ENCODE results near the gene CHM.

DNA sequence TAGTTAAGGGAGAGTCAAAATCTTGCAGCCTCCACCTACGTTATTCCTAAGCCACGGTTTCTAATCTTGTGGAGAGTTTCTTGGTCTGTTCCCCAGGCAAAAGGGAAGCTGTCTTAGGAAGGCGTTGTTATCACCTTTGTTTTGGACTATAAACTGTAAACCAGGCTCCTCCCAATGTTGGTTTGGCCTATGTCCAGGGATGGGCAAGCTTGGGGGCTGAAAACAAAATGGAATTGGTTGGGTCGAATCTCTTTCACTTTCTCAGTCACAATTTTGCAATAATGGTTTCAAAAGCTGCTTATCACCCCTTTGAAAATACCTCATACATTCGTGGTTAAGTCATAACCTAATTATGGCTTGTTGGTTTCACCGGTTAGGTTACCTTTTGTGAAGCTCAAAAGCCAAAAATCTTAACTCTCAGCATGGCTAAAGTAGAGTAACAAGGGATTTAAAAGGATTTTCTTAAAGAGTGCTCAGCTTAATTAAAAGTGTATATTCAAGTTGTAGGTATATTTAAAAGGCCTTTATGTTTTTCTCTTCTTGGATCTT is 232.1 kb downstream of the CHM start:
- TF ChIP-seq ATF3 (IDR thresholded peaks at IDR 0.05; ENCODE audit: insufficient read depth, low read depth, low read length) (no peak), POLR2AphosphoS5 (IDR thresholded peaks at IDR 0.05; ENCODE audit: low read depth, low read length) (no peak), RAD21 (IDR thresholded peaks at IDR 0.05 in 1 of 2, conservative IDR thresholded peaks at IDR 0.05 in 1 of 2; ENCODE audit: low read depth in 2 of 2, low read length in 2 of 2) (no peak), POLR2A (IDR thresholded peaks at IDR 0.05; ENCODE audit: control extremely low read depth in 1 of 2, low read depth in 2 of 2, low read length in 2 of 2) (no peak), NRF1 (IDR thresholded peaks at IDR 0.05; ENCODE audit: low read depth, low read length) (no peak), SRF (IDR thresholded peaks at IDR 0.05; ENCODE audit: low read depth, low read length) (no peak), RBBP5 (IDR thresholded peaks at IDR 0.05; ENCODE audit: borderline replicate concordance, low read depth, low read length) (no peak), RNF2 (IDR thresholded peaks at IDR 0.05; ENCODE audit: borderline replicate concordance, low read depth, low read length, missing control alignments, poor library complexity, severe bottlenecking) (no peak), EZH2 (IDR thresholded peaks at IDR 0.05; ENCODE audit: low read depth, low read length, severe bottlenecking) (no peak), JUN (IDR thresholded peaks at IDR 0.05; ENCODE audit: low read depth, low read length) (no peak), CREB1 (IDR thresholded peaks at IDR 0.05) (no peak), EP300 (IDR thresholded peaks at IDR 0.05; ENCODE audit: borderline replicate concordance in 1 of 2, low read depth in 2 of 2, low read length in 2 of 2) (no peak)
- TF ChIP-seq, protein P1, sequence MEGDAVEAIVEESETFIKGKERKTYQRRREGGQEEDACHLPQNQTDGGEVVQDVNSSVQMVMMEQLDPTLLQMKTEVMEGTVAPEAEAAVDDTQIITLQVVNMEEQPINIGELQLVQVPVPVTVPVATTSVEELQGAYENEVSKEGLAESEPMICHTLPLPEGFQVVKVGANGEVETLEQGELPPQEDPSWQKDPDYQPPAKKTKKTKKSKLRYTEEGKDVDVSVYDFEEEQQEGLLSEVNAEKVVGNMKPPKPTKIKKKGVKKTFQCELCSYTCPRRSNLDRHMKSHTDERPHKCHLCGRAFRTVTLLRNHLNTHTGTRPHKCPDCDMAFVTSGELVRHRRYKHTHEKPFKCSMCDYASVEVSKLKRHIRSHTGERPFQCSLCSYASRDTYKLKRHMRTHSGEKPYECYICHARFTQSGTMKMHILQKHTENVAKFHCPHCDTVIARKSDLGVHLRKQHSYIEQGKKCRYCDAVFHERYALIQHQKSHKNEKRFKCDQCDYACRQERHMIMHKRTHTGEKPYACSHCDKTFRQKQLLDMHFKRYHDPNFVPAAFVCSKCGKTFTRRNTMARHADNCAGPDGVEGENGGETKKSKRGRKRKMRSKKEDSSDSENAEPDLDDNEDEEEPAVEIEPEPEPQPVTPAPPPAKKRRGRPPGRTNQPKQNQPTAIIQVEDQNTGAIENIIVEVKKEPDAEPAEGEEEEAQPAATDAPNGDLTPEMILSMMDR (IDR thresholded peaks at IDR 0.05; ENCODE audit: control extremely low read depth in 1 of 3, insufficient read depth in 1 of 3, low read depth in 1 of 3, low read length in 3 of 3): no peak
